GM18870 (cell line): ENCODE data around the gene LIN7B.
"Not testable (repeated sequence)": the region's sequence is repeated elsewhere in the genome, so short reads cannot be mapped to it uniquely, and the experiment has no call there.

Experiments
- ATAC-seq: cut with Tn5 transposase; IDR thresholded peaks from one replicate; pipeline ENCODE4 v1.9.1; 2021; ENCODE audit warnings: moderate library complexity; ENCODE audit not compliant: unreplicated experiment

The LIN7B gene, protein sequence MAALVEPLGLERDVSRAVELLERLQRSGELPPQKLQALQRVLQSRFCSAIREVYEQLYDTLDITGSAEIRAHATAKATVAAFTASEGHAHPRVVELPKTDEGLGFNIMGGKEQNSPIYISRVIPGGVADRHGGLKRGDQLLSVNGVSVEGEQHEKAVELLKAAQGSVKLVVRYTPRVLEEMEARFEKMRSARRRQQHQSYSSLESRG

DNA sequence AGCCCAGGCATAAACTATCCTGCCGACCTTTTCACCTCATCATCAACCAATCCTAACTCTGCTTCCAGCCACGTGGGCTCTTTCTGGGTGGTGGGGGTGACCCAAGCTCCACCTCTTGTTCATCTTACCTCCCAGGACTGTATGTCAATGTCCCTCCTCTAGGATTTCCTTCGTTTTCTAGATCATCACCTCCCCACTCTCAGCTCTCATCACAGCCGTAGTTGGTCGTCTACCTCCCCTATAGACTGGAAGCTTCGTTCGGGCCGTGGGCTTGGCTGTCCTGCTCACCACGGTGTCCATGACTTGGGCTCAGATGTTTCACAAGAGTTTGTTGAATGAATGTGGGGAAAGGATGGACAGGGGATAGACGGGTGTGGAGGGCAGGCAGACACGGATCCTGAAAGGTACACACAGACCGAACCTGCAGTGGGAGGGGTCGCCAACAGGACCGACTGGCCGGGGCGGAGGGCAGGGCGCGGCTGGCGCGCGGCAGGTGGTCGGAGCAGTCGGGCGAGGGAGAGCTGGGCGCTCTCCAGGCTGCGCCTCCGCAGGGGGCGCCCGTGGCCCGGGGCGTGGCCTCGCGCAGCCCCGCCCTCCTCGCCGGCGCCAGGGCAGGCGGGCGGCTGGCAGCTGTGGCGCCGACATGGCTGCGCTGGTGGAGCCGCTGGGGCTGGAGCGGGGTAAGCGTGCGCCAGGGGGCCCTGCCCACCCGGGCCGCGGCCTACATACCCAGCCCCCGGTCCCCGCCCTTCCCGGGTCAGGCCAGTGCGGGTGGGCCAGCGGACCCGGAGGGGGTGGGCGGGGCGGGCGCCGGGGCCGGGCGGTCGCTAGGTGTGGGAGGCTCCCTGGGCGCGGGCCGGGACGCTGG, at the start of gene LIN7B:
TSS of gene LIN7B (plus strand) at position 609 of the 868 bp plus-strand sequence. CDS start at position 644, 35 bp downstream.
- no peak for ATAC-seq

DNA sequence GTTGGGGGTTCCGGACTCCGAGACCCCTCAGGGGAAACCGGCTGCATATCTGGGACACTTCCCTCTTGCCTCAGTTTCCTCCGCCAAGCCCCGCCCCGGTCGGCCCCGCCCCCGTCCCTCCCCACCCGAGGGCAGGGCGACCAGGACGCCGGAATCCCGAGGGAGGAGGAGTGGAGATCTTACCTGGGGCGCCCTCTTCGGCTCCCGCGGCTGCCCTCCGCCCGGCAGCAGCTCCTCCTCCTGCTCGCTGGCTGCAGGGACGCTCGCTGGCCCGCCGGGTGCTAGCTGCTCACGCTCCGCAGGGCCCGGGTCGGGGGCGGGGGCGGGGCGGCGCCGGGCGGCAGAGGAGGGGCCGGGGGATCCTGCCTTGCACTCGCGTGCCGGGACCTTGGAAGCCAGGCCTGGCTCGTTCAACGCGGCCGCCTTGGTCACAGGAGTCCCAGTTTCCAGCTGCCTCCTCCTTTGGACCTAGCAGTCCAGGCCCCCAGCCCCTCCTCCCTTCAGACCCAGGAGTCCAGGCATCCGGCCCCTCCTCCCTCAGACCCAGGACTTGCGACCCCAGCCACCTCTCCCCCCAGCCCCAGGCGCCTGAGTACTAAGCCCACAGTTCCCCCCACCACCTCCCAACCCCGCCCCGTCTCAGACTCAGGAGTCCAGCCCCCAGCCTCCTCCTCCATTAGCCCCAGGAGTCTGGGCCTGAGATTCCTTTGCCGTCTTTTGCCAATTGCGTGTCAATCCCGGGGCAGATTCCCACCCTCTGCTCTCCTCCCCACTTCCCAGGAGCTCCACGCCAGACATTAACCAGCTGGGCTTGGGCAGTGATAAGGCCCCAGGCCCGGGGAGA, 49.2 kb upstream of the LIN7B start, which contains the start of gene NTF4:
TSS of gene NTF4 (minus strand) at position 51 of the 844 bp plus-strand sequence. CDS start 2,821 bp downstream, outside the sequence.
- no peak for ATAC-seq

DNA sequence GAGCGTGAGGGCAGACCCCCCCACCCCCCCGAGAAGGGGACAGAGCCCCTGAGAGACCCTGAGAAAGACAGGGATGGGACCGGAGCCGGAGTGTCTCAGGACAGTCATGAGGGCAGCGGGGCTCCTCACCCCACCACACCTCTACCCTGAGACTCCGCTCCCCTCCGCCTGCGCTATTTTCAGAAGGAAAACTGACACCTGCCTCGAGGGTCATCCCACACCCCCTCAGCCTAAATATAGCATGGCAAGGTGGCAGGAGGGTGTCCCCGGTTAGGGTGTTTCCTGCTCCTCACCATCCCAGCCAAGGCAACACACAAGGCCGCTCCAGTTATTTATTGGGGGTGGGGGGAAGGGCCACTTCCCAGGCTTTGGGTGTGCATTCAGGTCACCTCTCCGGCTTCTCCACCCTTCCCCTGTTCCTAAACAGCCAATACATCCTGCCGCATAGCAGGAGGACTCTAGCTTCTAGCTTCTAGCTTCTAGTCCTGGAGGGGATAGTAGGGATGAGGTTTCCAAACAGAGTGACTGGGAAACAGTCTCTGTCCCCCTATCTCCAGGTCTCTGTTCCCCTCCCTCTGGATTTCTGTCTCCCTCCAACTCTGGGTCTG, 48.2 kb upstream of the LIN7B start:
- ATAC-seq: no peak

DNA sequence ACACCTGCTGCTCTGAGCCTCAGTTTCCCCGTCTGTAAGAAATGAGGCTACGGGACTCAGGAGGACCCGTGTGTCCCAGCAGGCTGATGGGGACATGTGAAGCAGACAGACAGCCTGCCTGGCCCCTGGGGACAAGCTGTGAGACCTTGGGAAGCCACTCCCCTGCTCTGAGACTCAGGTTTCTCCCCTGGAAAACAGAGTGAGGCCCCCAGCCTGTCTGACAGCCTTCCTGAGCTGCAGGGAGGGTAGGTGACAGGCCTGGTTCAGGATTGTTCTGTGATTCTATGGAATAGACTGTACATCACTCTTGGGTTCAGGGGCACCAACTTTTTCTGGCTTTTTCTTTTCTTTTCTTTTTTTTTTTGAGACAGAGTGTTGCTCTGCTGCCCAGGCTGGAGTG, 46.6 kb upstream of the LIN7B start:
- no peak for ATAC-seq

GRCh38 chr19:49069026-49069425, 45.1 kb upstream of the LIN7B start:
- no peak for ATAC-seq

DNA sequence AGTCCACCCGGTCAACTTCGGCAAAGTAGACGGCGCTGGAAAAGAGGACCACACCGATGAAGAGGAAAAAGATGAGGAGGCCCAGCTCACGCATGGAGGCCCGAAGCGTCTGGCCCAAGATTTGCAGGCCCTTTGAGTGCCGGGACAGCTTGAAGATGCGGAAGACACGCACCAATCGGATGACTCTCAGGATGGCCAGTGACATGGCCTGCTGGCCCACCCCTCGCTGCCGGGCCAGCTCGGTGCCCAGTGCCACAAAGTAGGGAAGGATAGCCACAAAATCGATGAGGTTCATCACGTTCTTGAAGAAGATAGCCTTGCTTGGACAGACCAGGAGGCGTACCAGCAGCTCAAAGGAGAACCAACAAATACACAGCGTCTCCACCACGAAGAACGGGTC, 43.8 kb upstream of the LIN7B start:
- ATAC-seq: no peak

DNA sequence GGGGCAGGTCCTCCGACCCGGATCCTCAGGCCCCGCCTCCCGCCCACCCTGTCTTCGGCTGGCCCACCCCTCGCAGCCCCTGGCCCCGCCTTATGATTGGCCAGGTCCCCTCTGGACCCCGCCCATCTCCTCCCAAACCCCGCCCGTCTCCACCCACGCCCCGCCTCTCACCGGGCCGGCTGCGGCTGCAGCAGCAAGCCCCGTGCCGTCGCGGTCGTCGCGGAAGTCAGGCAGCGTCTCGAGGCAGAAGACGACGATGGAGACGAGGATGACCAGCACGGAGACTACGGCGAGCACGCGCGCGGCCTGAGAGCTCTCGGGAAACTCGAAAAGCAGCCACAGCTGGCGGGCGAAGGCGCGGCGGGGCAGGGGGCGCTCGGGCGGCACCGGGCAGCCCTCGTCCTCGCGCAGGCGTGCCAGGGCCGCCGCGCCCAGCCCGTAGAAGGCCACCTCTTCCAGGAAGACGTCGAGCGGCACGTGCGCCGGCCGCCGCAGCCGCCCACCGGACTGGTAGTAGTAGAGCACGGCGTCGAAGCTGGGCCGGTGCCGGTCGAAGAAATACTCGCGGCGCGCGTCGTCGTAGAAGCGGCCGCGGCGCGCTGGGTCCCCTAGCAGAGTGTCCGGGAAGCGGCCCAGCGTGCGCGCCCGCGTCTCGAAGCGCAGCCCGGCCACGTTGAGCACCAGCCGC, 42.2 kb upstream of the LIN7B start:
- no peak for ATAC-seq

DNA sequence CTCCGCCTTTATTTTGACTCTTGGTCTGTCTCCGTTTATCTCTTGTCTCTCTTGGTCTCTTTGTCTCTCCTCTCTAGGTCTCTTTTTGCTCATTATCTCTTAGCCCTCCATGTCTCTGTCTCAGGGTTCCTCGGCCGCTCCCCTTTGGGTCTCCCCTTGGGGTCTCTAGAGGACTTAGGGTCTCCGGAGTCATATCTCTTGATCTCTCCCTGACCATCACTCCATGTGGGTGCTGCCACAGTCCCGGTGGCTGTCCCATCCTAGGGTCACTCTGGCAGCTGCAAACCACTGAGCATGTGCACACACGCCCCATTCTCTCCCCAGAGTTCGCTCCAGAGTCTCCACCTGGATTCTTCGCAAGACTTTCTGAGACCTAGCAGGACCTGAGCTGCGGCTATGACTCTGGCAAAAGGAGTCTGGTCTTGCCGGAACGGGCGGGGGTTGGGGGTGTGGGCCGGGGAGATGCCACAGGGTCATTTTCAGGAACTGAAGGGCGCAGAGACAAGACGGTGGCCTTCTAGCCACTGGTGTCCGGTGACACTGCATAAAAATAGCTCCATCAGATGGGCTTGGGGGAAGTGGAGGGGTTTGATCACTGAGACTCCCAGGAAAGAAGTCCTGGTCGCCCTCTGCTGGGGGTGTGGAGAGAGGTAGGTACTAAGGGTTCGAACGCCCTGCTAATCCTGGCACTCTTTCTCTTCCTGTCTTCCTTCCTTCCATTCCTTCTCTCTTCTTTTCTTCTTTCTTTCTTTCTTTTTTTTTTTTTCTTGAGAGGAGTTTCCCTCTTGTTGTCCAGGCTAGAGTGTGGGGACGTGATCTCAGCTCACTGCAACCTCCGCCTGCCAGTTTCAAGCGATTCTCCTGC, 40.4 kb upstream of the LIN7B start:
- ATAC-seq: no peak

GRCh38 chr19:49074869-49075268, 39.3 kb upstream of the LIN7B start:
- not testable (repeated sequence) for ATAC-seq

DNA sequence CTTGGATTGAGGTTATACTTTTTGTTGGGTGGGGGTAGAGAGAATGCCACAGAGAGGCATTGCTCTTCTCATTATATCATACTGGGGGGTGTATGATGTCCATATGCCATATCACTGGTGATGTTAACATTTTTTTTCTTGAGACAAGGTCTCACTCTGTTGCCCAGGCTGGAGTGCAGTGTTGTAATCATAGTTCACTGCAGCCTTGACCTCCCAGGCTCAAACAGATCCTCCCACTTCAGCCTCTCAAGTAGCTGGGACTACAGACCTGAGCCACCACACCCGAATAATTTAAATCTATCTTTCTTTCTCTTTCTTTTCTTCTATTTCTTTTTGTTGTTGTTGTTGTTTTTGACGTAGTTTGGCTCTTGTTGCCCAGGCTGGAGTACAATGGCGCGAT, 33.8 kb upstream of the LIN7B start:
- no peak for ATAC-seq

DNA sequence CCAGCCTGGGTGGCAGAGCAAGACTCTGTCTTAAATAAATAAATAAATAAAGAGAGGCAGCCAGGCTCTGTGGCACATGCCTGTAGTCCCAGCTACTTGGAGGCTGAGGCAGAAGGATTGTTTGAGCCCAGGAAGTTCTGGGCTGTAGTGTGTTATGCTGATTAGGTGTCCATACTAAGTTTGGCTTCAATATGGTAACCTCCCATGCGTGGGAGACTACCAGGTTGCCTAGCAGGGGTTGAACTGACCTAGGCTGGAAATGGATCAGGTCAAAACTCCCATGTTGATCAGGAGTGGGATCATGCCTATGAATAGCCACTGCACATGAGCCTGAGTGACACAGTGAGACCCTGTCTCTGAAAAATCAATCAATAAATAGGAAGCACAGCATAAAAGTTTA, 32.9 kb upstream of the LIN7B start:
- ATAC-seq: no peak

- ATAC-seq: no peak
These were observed 29.8 kb upstream of the LIN7B start for GRCh38 chr19:49084206-49085019.

DNA sequence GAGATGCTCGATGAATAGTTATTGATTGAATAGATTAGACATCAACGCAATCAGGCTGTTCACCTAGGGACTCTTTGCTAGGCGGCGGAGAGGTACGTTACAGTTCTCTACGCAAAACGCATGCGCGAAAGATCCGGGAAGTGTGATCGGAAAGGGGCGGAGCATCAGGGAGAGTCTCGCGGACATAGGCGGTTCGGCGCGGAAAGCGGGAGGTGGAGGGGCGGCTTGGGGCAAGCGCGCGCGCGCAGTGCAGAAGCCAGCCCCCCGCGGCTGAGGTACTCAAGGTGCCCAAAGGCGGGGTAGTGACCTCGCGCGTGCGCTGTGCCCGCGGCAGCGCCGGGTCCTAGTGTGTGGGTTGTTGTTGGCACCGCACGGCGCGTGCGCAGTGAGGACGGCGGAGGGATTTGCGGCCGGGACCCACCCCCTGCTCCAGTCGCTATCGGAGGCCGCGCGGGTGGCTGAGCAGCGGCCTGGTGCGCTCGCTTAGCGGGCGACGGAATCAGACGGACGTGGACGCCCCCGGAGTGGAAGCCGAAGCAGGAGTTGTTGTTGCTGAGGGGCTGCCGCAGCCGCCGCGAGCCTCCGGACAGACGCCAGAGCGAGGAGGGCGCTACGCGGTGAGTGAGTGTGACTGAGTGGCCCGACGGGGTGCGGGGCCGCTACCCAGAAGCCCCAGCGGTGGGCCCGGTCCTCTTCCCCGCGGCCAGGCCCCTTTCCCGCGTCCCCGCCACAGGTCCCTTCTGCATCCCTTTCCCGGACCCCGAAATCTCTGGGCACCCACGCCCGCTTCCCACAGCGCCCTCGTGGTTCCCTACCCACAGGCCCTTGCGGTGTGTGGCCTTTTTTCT, 28.9 kb upstream of the LIN7B start, which contains the start of gene SNRNP70:
TSS of gene SNRNP70 (plus strand) at position 432 of the 848 bp plus-strand sequence. CDS start 964 bp downstream, outside the sequence.
- ATAC-seq: peak; percentile 79

DNA sequence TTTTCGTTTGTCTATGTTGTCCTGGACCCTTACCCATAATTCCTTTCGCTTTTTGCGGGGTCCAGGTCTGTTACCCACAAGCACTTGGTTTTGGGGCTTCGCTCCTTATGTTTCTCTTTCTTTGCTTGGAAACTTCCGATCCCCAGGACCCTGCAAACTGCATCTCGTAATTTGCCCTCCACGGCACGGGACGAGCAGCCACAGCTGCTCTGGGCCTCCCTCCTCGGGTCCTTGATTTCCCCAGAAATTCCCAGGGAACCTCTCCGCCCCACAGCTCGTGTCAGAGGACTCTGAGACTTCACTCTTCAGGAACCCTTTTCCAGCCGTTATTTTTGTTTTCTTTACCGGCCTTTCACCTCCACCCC, 28.3 kb upstream of the LIN7B start:
- ATAC-seq: no peak

- no peak for ATAC-seq
These were observed 27.9 kb upstream of the LIN7B start for GRCh38 chr19:49086296-49086695.

- no peak for ATAC-seq
These were observed 22.7 kb upstream of the LIN7B start for GRCh38 chr19:49091391-49092038.

DNA sequence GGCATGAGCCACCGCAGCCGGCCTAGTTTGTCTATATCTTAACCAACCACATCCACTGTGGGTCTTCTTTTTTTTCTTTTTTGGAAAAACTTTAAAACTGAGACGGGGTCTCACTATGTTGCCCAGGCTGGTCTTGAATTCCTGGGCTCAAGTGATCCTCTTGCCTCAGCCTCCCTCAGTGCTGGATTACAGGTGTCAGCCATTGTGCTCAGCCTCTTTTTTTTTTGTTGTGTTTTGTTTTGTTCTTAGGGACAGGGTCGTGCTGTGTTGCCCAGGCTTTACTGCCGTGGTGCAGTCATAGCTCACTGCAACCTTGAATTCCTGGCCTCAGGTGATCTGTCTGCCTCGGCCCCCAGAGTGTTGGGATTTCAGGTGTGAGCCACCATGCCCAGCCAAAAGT, 21.5 kb upstream of the LIN7B start:
- no peak for ATAC-seq
